Bronchial epithelial cell (primary cell): ENCODE measurements around the gene CRAMP1. TPM values are rescaled to one million over a fixed set of nuclear protein-coding genes. Genes with fewer than 3 reads are reported as not detected.

Experiments
- DNase-seq: peaks from one replicate; pipeline ENCODE4 v3.0.0-alpha.2; 2010; ENCODE audit warnings: low read depth
- FAIRE-seq: peaks from 2 replicates; lab custom pipeline; 2011; peaks lifted over from hg19 to GRCh38; lab: Jason Lieb, UNC
- H3K27me3 ChIP-seq: 2 replicates; pipeline ENCODE4 v1.5.1; 2011; ENCODE audit warnings: low read length; ENCODE audit not compliant: control insufficient read depth, insufficient read depth
- H3K36me3 ChIP-seq: 2 replicates; pipeline ENCODE4 v1.5.1; 2011; ENCODE audit warnings: low read length; ENCODE audit not compliant: control insufficient read depth, insufficient read depth
- H3K4me3 ChIP-seq: 2 replicates; pipeline ENCODE4 v1.5.1; 2011; ENCODE audit warnings: mild to moderate bottlenecking, low read depth, low read length, control low read depth
- total RNA-seq: library from RNA; depleted of rRNA; stranded (reverse); fragments of >200 nt; gene quantifications from 2 replicates; pipeline ENCODE4 v1.2.1, GENCODE V29; 2014
- TF ChIP-seq, protein P1 (sequence below): IDR thresholded peaks from 2 replicates; pipeline ENCODE4 v1.5.1; 2011; ENCODE audit warnings: mild to moderate bottlenecking, moderate library complexity, low read length, control low read depth, inconsistent platforms; ENCODE audit not compliant: insufficient read depth, severe bottlenecking

The CRAMP1 gene, protein sequence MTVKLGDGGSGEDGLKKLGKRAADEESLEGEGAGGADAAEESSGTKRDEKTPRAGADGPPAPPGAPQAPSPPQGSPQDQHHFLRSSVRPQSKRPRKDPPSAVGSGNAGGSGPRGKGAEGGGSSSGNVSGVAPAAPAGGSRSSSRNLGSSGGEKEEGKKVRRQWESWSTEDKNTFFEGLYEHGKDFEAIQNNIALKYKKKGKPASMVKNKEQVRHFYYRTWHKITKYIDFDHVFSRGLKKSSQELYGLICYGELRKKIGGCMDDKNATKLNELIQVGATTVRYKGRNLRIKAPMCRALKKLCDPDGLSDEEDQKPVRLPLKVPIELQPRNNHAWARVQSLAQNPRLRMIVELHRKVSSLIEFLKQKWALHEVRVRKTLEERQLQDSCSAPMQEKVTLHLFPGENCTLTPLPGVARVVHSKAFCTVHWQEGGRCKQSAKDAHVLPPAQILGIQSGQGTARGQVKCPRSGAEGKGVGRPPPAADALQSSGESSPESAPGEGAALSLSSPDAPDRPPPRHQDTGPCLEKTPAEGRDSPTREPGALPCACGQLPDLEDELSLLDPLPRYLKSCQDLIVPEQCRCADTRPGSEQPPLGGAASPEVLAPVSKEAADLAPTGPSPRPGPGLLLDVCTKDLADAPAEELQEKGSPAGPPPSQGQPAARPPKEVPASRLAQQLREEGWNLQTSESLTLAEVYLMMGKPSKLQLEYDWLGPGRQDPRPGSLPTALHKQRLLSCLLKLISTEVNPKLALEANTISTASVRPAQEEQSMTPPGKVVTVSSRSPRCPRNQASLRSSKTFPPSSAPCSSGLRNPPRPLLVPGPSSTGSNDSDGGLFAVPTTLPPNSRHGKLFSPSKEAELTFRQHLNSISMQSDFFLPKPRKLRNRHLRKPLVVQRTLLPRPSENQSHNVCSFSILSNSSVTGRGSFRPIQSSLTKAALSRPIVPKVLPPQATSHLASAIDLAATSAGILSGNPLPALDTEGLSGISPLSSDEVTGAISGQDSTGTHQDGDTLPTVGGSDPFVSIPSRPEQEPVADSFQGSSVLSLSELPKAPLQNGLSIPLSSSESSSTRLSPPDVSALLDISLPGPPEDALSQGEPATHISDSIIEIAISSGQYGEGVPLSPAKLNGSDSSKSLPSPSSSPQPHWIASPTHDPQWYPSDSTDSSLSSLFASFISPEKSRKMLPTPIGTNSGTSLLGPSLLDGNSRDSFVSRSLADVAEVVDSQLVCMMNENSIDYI (N-terminal part only)
- total RNA-seq = 3.9 and 5.0 TPM in 2 replicates

DNA sequence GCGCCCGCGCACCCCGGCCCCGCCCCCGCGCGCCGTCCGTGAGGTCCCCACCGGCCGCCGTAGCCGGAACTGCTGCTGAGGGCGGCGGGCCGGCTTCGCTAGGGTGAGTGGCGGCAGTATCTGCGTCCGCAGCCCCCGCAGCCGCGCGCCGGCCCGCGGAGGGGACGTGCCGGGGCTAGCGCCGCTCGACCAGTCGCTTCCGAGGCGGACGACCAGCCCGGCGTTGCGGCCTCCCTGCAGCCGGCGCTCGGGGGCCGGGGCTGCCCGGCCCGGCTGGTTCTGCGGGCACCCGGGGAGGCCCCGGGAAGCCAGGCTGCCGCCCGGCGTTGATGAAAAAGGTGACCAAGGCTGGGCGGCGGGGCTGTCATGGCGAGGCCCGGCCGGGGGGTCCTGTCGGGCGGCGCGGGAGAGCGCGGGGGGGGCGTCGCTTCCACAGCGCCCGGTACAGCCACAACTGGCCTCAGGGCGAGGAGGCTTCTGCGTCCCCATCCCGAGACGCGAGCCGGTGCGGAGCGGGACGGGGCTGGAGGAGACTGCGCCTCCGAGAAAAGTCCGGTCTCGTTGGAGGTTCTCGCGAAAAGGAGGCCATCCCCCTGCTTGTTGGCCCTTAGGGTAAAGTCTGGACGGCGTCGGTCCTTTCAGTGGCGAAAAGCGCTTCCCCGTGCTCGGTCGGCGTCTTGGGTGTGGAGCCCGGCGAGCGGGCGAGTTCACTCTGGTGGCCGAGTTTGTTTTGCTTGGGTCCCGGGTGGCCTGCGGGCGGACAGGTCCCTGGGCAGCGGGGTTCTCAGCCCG, at the start of gene CRAMP1:
TSS of gene CRAMP1 (plus strand) at position 41 of the 792 bp plus-strand sequence. CDS start 2,280 bp downstream, outside the sequence.
- FAIRE-seq (no peak), DNase-seq (no peak)
- Histone ChIP-seq H3K36me3 (peaks cover 5% of the 10 kb centered on the region), H3K4me3 (peak within 1 kb of the TSS; percentile 82), H3K27me3 (no peaks in the 10 kb centered on the region)
- TF ChIP-seq, protein P1, sequence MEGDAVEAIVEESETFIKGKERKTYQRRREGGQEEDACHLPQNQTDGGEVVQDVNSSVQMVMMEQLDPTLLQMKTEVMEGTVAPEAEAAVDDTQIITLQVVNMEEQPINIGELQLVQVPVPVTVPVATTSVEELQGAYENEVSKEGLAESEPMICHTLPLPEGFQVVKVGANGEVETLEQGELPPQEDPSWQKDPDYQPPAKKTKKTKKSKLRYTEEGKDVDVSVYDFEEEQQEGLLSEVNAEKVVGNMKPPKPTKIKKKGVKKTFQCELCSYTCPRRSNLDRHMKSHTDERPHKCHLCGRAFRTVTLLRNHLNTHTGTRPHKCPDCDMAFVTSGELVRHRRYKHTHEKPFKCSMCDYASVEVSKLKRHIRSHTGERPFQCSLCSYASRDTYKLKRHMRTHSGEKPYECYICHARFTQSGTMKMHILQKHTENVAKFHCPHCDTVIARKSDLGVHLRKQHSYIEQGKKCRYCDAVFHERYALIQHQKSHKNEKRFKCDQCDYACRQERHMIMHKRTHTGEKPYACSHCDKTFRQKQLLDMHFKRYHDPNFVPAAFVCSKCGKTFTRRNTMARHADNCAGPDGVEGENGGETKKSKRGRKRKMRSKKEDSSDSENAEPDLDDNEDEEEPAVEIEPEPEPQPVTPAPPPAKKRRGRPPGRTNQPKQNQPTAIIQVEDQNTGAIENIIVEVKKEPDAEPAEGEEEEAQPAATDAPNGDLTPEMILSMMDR = no peak

DNA sequence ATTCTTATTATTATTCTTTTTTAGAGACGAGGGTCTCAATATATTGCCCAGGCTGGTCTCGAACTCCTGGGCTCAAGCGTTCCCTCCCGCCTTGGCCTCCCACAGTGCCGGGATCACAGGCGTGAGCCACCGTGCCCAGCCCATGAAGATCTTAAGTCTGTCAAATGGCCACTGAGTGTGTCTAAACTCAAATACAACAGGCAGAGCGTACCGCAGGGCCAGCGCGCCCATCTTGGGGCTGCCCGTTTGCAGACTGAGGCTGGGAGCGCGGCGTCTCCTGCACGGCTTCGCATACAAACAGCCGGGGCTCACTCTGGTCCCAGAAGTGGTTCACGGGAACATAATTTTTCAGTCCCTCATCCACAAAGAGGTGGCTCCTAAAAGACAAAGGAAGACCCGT, 48.4 kb upstream of the CRAMP1 start:
- Histone ChIP-seq H3K27me3 (no peaks in the 10 kb centered on the region), H3K36me3 (peaks cover 1% of the 10 kb centered on the region), H3K4me3 (no peak overlapping the region)
- DNase-seq (no peak), FAIRE-seq (no peak)
- TF ChIP-seq, protein P1 = no peak

DNA sequence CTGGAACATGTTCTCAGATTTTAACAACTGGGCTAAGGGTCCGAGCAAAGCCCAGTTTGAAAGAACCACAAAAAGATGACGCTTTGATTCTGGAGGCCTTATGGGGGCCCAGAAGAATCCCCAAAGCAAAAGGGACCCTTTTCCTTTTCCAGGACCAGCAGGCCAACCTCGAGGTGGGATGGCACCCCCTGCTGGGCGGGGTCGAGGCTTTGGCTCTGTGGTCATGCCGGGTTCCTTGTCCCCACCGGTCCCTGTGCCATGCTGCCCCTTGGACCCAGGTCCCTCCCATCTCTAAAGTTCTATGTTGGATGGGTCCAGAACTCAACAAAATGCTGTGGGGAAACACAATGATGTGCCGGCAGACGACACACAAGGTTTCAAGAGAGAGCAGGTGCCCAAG, 47.8 kb upstream of the CRAMP1 start:
- TF ChIP-seq, protein P1 = peak; percentile 23
- Histone ChIP-seq H3K27me3 (no peaks in the 10 kb centered on the region), H3K36me3 (peaks cover 1% of the 10 kb centered on the region), H3K4me3 (no peak overlapping the region)
- FAIRE-seq (no peak), DNase-seq (no peak)

DNA sequence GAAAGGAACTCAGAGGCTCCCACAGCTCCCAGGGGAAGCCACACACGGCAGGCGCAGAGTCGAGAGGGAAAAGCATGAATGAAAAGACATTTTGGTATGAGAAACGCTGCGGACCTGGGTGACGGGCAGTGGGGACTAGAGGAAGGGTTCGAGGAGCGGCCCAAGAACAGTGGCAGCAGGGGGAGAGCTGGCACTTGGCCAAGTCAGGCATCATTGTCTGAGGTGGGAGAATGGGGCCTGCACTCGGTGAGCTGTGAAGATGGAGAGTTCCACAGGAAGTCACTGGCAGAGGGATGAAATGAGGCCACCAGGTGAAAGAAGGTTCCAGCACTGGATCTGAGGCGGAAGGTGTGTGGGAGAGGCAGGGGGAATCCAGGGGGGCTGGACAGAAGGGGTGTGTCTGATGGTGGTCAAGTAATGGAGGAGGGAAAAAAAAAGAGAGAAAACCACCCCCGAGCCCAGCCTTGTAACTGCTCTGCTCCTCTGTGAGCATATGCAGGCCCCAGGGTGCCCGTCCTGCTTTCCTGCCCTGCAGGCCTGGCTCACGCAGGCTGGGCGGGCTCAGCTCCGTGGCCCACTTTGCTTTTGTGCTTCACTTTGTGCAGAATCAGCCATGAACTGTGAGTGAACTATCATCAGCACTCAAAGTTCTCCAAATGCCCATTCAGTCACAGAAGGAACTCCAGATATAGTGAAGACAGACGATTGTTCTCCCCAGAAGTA, 46.9 kb upstream of the CRAMP1 start:
- DNase-seq (no peak), FAIRE-seq (no peak)
- H3K36me3 ChIP-seq = no peaks in the 10 kb centered on the region
- no peaks in the 10 kb centered on the region for H3K27me3 ChIP-seq
- H3K4me3 ChIP-seq = no peak overlapping the region
- TF ChIP-seq, protein P1 = no peak
